PC-3 (cell line): ENCODE measurements around the gene MYB. TPM values are rescaled to one million over a fixed set of nuclear protein-coding genes. Genes with fewer than 3 reads are reported as not detected.

Source experiments
- ATAC-seq: fragments of 200-7000 bp; cut with Tn5 transposase; 2 replicates; pipeline ENCODE4 v1.9.1; 2020; ENCODE audit warnings: mild to moderate bottlenecking, moderate library complexity
- BruUV-seq: library from RNA; stranded (reverse); fragments of 400-500 nt; replicated peaks from 2 replicates; lab custom pipeline; 2021; lab: Mats Ljungman, UMichigan
- CTCF ChIA-PET: fragments of 300-600 bp; sonication (Branson Sonifier 250); formaldehyde crosslinking; loops from one replicate; lab custom pipeline; 2022; ENCODE audit warnings: antibody characterized with exemption; lab: Charles Lee
- POLR2A ChIA-PET: fragments of 300-600 bp; sonication (Branson Sonifier 250); formaldehyde crosslinking; loops from one replicate; lab custom pipeline; 2022; ENCODE audit warnings: antibody characterized with exemption; ENCODE audit not compliant: unreplicated experiment; lab: Charles Lee
- DNase-seq: peaks from one replicate; pipeline ENCODE4 v3.0.0-alpha.2; 2015
- H2AFZ ChIP-seq: fragments of 300-600 bp; sonication (generic); 2 replicates; pipeline ENCODE4 v1.6.0; 2016; ENCODE audit warnings: antibody characterized with exemption, low read length
- H3F3A ChIP-seq: fragments of 300-600 bp; sonication (generic); one replicate; pipeline ENCODE4 v1.6.0; 2017; ENCODE audit warnings: antibody characterized with exemption, low read length, control low read depth, mild to moderate bottlenecking; ENCODE audit not compliant: unreplicated experiment
- H3K27ac ChIP-seq: fragments of 300-600 bp; sonication (generic); 2 replicates; pipeline ENCODE4 v1.5.1; 2016; ENCODE audit warnings: mild to moderate bottlenecking, low read length
- H3K27me3 ChIP-seq: fragments of 300-600 bp; sonication (generic); 2 replicates; pipeline ENCODE4 v1.6.1; 2016; ENCODE audit warnings: low read length, mixed read lengths
- H3K36me3 ChIP-seq: fragments of 300-600 bp; sonication (generic); 2 replicates; pipeline ENCODE4 v1.6.1; 2016; ENCODE audit warnings: low read depth, mixed run types, low read length, mixed read lengths
- H3K4me1 ChIP-seq: fragments of 300-600 bp; sonication (generic); 2 replicates; pipeline ENCODE4 v1.5.1; 2016; ENCODE audit warnings: low read length; ENCODE audit not compliant: insufficient read depth
- H3K4me2 ChIP-seq: fragments of 300-600 bp; sonication (generic); 2 replicates; pipeline ENCODE4 v1.6.0; 2016; ENCODE audit warnings: low read length
- H3K4me3 ChIP-seq: fragments of 300-600 bp; sonication (generic); 2 replicates; pipeline ENCODE4 v1.5.1; 2016; ENCODE audit warnings: mild to moderate bottlenecking, low read length, mixed read lengths
- H3K79me2 ChIP-seq: fragments of 300-600 bp; sonication (generic); 2 replicates; pipeline ENCODE4 v1.6.1; 2017; ENCODE audit warnings: low read length, mixed read lengths
- H3K9ac ChIP-seq: fragments of 300-600 bp; sonication (generic); 2 replicates; pipeline ENCODE4 v1.6.0; 2016; ENCODE audit warnings: mild to moderate bottlenecking, low read length
- H3K9me2 ChIP-seq: fragments of 300-600 bp; sonication (generic); replicated peaks from 2 replicates; pipeline ENCODE4 v1.6.1; 2016; ENCODE audit warnings: mixed run types, low read length, mixed read lengths
- H3K9me3 ChIP-seq: fragments of 300-600 bp; sonication (generic); 2 replicates; pipeline ENCODE4 v1.6.1; 2016; ENCODE audit warnings: low read length, mixed read lengths
- H4K20me1 ChIP-seq: fragments of 300-600 bp; sonication (generic); 2 replicates; pipeline ENCODE4 v1.6.1; 2016; ENCODE audit warnings: low read length, mixed read lengths
- CTCF ChIP-seq: fragments of 300-600 bp; sonication (generic); conservative IDR thresholded peaks from 2 replicates; pipeline ENCODE4 v1.5.1; 2017; ENCODE audit warnings: antibody characterized with exemption, low read depth, mild to moderate bottlenecking, low read length
- EZH2 ChIP-seq: fragments of 300-600 bp; sonication (generic); IDR thresholded peaks from one replicate; pipeline ENCODE4 v1.6.1; 2017; ENCODE audit warnings: antibody characterized with exemption, mild to moderate bottlenecking, low read length; ENCODE audit not compliant: unreplicated experiment
- EZH2phosphoT487 ChIP-seq: fragments of 300-600 bp; sonication (generic); IDR thresholded peaks from 2 replicates; pipeline ENCODE4 v1.6.1; 2018; ENCODE audit warnings: mild to moderate bottlenecking, antibody characterized with exemption, low read length, borderline replicate concordance
- intact Hi-C: fragments of 100-400 bp; cut with micrococcal nuclease; formaldehyde crosslinking; loops from 2 replicates; pipeline ENCODE4 v1.9.0; 2023
- total RNA-seq: library from RNA; depleted of rRNA; stranded (reverse); fragments of >200 nt; gene quantifications from 2 replicates; pipeline ENCODE4 v1.2.3, GENCODE V29; 2014

The MYB gene
- total RNA-seq, 1 experiment from 2014 or later = 4.4 TPM

- Histone ChIP-seq H2AFZ (no peak overlapping the region), H3K9ac (no peak overlapping the region), H3K36me3 (no peaks in the 10 kb centered on the region), H3F3A (no peaks in the 10 kb centered on the region), H3K27me3 (no peaks in the 10 kb centered on the region), H3K27ac (no peak overlapping the region), H4K20me1 (no peaks in the 10 kb centered on the region), H3K9me3 (no peaks in the 10 kb centered on the region), H3K4me3 (no peak overlapping the region), H3K9me2 (no peaks in the 10 kb centered on the region), H3K79me2 (no peaks in the 10 kb centered on the region), H3K4me2 (no peak overlapping the region), H3K4me1 (no peaks in the 10 kb centered on the region)
- no TSS peak for BruUV-seq
- intact Hi-C loops = no loop called here
- ATAC-seq (no peak), DNase-seq (no peak)
- TF ChIP-seq EZH2 = no peak
- TF ChIP-seq CTCF = no peak
- TF ChIP-seq EZH2phosphoT487 = no peak
- CTCF ChIA-PET = no interaction called here
- POLR2A ChIA-PET = no interaction called here
Measured at GRCh38 chr6:135191508-135192255, 10.6 kb downstream of the MYB start.

- TF ChIP-seq EZH2 (no peak), EZH2phosphoT487 (no peak), CTCF (no peak)
- POLR2A ChIA-PET = no interaction called here
- Histone ChIP-seq H3K4me3 (no peak overlapping the region), H3K9ac (no peak overlapping the region), H3K4me2 (no peak overlapping the region), H3K79me2 (no peaks in the 10 kb centered on the region), H3K4me1 (no peaks in the 10 kb centered on the region), H3K27ac (no peak overlapping the region), H3K9me3 (no peaks in the 10 kb centered on the region), H2AFZ (no peak overlapping the region), H3K27me3 (no peaks in the 10 kb centered on the region), H3K36me3 (no peaks in the 10 kb centered on the region), H3K9me2 (no peaks in the 10 kb centered on the region), H4K20me1 (no peaks in the 10 kb centered on the region), H3F3A (no peaks in the 10 kb centered on the region)
- intact Hi-C loops = no loop called here
- CTCF ChIA-PET = no interaction called here
- DNase-seq = no peak
- ATAC-seq = no peak
- no TSS peak for BruUV-seq
Measured at GRCh38 chr6:135192256-135193174, 11.4 kb downstream of the MYB start.
